Measurements from ENCODE around the gene RASSF5. TPM values are rescaled to one million over a fixed set of nuclear protein-coding genes. Genes with fewer than 3 reads are reported as not detected.

The RASSF5 gene
- total RNA-seq, 1 experiment from 2014 or later: 2.1 TPM

- ChIA-PET CTCF (interaction anchor here (0.8 to 3.5 kb wide), 3 partner anchors 9 to 95 kb away, joined by 3 to 43 read pairs (median 5); no protein-coding TSS in a partner anchor), POLR2A (no interaction called here)
- H3K9me3 Mint-ChIP-seq: no peaks in the 10 kb centered on the region
These were observed 19.4 kb upstream of the RASSF5 start for GRCh38 chr1:206487970-206488369.

DNA sequence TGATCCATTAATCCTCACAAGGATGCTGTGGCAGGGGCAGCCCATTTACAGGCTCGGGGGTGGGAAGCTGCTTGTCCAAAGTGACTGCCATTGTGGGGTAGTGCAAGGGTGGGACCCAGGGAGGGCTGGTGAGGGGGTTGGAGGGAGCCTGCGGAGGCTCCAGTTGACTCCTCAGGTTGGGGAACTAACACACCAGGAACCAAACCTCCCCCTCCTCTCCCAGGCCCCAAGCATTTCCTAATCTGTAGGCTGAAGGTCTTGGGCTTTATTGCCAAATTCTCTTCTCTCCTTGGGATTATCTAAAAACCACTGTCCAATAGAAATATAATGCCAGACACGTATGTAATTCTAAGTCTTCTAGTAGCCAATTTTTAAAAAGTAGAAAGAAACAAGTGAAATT, 18.9 kb upstream of the RASSF5 start:
- ATAC-seq: no peak
- no peaks in the 10 kb centered on the region for H3K9me3 Mint-ChIP-seq

More at GRCh38 chr1:206487970-206488369, 19.4 kb upstream of the RASSF5 start:
- ATAC-seq: no peak
- Mint-ChIP-seq H3K27ac (no peak overlapping the region), H3K36me3 (no peaks in the 10 kb centered on the region), H3K4me3 (no peak overlapping the region), H3K27me3 (ENCODE audit: low read depth) (no peaks in the 10 kb centered on the region), H3K4me1 (no peaks in the 10 kb centered on the region)
- TF ChIP-seq SMAD3 (CRISPR knock-in tag; IDR thresholded peaks at IDR 0.05; ENCODE audit: borderline replicate concordance) (no peak), ZNF219 (CRISPR knock-in tag; IDR thresholded peaks at IDR 0.05; ENCODE audit: borderline replicate concordance) (no peak), ATF6 (CRISPR knock-in tag; IDR thresholded peaks at IDR 0.05) (no peak), GTF2I (CRISPR knock-in tag; conservative IDR thresholded peaks at IDR 0.05) (no peak), NR1H2 (CRISPR knock-in tag; IDR thresholded peaks at IDR 0.05) (no peak), FOXP1 (CRISPR knock-in tag; IDR thresholded peaks at IDR 0.05; ENCODE audit: borderline replicate concordance) (no peak), E2F1 (CRISPR knock-in tag; IDR thresholded peaks at IDR 0.05) (no peak), EMX1 (CRISPR knock-in tag; IDR thresholded peaks at IDR 0.05) (no peak), NFYB (CRISPR knock-in tag; conservative IDR thresholded peaks at IDR 0.05; ENCODE audit: low read depth) (no peak), NFE2L1 (CRISPR knock-in tag; IDR thresholded peaks at IDR 0.05) (no peak), TCF7 (CRISPR knock-in tag; IDR thresholded peaks at IDR 0.05; ENCODE audit: low read depth) (no peak), ESRRA (CRISPR knock-in tag; IDR thresholded peaks at IDR 0.05; ENCODE audit: borderline replicate concordance) (no peak), JAZF1 (CRISPR knock-in tag; IDR thresholded peaks at IDR 0.05) (no peak), SP1 (CRISPR knock-in tag; conservative IDR thresholded peaks at IDR 0.05) (no peak)
- TF ChIP-seq, protein P1, sequence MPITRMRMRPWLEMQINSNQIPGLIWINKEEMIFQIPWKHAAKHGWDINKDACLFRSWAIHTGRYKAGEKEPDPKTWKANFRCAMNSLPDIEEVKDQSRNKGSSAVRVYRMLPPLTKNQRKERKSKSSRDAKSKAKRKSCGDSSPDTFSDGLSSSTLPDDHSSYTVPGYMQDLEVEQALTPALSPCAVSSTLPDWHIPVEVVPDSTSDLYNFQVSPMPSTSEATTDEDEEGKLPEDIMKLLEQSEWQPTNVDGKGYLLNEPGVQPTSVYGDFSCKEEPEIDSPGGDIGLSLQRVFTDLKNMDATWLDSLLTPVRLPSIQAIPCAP (CRISPR knock-in tag; IDR thresholded peaks at IDR 0.05): no peak
- TF ChIP-seq, protein P2, sequence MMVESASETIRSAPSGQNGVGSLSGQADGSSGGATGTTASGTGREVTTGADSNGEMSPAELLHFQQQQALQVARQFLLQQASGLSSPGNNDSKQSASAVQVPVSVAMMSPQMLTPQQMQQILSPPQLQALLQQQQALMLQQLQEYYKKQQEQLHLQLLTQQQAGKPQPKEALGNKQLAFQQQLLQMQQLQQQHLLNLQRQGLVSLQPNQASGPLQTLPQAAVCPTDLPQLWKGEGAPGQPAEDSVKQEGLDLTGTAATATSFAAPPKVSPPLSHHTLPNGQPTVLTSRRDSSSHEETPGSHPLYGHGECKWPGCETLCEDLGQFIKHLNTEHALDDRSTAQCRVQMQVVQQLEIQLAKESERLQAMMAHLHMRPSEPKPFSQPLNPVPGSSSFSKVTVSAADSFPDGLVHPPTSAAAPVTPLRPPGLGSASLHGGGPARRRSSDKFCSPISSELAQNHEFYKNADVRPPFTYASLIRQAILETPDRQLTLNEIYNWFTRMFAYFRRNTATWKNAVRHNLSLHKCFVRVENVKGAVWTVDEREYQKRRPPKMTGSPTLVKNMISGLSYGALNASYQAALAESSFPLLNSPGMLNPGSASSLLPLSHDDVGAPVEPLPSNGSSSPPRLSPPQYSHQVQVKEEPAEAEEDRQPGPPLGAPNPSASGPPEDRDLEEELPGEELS (CRISPR knock-in tag; IDR thresholded peaks at IDR 0.05): no peak
- no peak for DNase-seq (ENCODE audit: low spot score)

More for the DNA sequence above, 18.9 kb upstream of the RASSF5 start:
- Mint-ChIP-seq H3K36me3 (no peaks in the 10 kb centered on the region), H3K4me3 (no peak overlapping the region), H3K27me3 (ENCODE audit: low read depth) (no peaks in the 10 kb centered on the region), H3K4me1 (no peaks in the 10 kb centered on the region), H3K27ac (no peak overlapping the region)
- CTCF ChIA-PET: interaction anchor here (3.5 to 5.1 kb wide), 2 partner anchors 9 to 98 kb away, joined by 43 to 126 read pairs; no protein-coding TSS in a partner anchor
- POLR2A ChIA-PET: no interaction called here
- TF ChIP-seq RORB (CRISPR knock-in tag; IDR thresholded peaks at IDR 0.05) (no peak), GABPB1 (CRISPR knock-in tag; IDR thresholded peaks at IDR 0.05) (no peak), SMAD4 (CRISPR knock-in tag; IDR thresholded peaks at IDR 0.05) (no peak), ESRRA (CRISPR knock-in tag; IDR thresholded peaks at IDR 0.05; ENCODE audit: borderline replicate concordance) (no peak), ERG (CRISPR knock-in tag; IDR thresholded peaks at IDR 0.05) (no peak)
- DNase-seq (ENCODE audit: low spot score): no peak

Measured in WTC11 (cell line).